LNCAP (cell line): Measurements from ENCODE around the gene CYP19A1.

Source experiments
- TF ChIP-seq, protein P1 (sequence below): fragments of 450-650 bp; IDR thresholded peaks from 2 replicates; pipeline ENCODE4 v1.5.1; 2017; ENCODE audit warnings: mild to moderate bottlenecking

Gene CYP19A1

DNA sequence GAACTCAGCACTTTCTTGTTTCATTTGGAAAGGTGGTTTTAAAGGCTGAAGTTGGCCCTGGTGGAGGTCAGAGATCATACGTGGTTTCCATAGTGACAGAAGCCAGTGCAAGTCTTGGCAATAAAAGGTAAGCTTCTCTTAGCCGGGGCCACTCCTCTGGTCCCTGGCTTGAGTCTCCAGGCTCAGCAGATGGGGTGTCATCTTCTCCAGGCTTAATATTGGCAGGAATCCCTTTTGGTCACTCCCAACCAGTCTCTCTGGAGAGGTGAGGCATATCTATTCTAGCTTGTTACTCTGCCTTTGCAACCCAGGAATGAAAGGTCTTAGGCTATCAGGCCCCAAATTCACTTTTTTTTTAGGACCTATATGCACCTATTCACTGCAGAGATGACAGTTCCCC, 4.8 kb downstream of the CYP19A1 start:
- TF ChIP-seq, protein P1, sequence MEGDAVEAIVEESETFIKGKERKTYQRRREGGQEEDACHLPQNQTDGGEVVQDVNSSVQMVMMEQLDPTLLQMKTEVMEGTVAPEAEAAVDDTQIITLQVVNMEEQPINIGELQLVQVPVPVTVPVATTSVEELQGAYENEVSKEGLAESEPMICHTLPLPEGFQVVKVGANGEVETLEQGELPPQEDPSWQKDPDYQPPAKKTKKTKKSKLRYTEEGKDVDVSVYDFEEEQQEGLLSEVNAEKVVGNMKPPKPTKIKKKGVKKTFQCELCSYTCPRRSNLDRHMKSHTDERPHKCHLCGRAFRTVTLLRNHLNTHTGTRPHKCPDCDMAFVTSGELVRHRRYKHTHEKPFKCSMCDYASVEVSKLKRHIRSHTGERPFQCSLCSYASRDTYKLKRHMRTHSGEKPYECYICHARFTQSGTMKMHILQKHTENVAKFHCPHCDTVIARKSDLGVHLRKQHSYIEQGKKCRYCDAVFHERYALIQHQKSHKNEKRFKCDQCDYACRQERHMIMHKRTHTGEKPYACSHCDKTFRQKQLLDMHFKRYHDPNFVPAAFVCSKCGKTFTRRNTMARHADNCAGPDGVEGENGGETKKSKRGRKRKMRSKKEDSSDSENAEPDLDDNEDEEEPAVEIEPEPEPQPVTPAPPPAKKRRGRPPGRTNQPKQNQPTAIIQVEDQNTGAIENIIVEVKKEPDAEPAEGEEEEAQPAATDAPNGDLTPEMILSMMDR, result no peak

DNA sequence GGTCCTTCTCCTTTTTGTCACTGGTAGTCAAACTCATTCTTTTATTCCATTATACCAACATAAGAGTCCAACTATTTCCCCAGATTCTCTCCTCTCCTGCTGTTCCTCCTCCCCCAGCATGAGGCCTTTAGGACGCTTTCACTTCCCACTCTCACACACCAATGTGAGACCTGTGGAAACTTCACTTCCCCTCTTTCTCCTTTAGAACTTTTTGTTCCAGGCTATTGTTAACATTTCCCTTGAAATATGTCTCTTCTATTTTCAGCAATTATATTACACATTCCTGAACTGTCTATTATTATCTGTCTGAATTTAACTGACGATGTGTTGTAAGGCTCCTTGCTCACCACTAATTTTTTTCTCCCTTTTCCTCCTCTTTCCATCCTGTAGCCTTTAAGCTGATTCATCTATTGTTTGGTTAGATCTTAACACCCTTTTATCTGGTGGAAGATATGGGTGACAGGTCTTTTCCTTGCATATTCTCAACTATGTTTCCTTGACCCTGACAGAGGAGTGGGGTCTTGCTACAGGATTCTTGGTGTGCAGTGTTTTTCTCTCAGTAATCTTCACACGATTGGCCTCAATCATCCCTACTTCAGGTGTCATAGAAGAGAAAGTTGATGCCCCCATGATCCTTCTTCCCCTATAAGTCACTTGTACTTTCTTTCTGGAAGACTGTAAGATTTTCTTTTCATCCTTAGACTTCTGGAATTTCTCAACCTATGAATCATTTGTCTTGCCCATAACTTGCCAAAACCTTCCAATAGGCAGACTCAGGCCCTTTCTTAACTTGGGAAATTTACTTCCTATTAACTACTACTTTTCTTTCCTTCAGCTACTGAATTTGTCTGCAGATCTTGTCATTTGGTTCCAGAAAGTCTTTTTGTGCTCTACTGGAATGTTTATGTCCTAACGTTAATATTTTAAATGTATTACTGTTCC, 5.9 kb downstream of the CYP19A1 start:
- TF ChIP-seq, protein P1, result no peak

DNA sequence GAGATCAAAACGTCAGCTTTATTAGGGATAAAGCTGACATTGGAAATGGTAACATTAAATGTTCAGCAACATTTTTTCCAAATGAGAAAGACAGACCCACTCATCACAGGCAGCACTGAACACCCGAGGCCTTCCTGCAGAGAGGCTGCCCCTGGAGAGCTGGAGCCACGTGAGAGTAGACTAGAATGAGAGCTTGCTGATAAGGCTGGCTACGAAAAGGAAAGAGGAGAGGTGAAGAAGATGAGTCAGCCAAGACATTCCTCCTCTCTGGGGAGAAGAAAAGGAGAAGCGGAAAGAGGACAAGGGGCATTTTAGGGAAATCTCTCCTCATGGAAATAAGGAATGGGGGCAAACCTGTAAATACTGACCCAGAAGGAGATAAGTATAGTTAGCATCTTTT, 7.3 kb downstream of the CYP19A1 start:
- TF ChIP-seq, protein P1, result no peak

DNA sequence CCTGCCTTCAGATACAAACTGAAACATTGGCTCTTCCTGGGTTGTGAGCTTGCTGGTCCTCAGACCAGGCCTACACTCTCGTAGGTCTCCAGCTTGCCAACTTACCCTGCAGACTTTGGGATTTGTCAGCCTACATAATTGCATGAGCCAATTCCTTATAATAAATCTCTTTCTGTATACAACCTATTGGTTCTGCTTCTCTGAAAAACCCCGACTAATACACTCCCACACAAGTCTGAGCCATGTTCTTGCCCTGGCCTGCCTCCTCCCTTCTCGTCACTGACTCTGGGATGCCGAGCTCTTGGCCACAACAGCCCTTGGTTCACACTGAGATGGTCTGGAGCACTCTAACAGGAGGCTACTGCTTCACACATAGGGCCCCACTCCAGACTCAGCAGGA, 9.5 kb downstream of the CYP19A1 start:
- TF ChIP-seq, protein P1, result no peak

DNA sequence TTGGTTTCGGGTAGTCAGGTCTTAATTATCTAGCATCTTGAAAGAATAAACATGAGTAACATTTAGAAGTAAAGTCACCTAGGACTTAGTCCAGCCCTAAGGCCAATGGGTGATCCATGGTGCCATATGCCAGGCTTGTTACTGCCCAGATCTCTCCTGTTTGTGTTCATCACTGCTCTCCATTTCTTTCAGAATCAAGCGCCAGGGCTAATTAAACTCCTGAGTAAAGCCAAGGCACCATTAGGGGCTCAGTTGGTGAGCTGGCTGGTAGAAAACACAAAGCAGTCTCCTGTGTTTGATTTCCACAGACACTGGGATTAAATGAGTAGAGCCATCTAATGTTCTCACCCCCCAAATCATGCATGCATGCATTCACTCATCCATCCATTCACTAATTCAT, 11.3 kb downstream of the CYP19A1 start:
- TF ChIP-seq, protein P1, result no peak

DNA sequence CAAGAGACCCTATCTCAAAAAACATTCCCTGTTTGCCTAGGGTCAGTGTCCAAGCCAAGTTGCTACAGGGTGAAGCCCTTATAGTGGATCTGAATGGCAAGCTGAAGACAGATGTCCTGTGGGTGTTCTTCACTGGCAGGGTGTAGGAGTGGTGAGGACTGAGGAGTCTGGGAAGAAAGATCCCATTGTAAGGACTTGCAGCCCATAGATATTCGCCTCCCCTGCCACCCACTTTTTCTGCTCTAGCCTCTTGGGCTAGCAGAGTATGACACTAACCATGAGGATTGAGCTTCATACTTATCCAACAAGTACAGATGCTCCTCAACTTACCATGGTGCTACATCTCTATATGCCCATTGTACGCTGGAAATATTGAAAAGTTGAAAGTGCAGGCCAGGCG, 13.2 kb downstream of the CYP19A1 start:
- TF ChIP-seq, protein P1, result no peak

DNA sequence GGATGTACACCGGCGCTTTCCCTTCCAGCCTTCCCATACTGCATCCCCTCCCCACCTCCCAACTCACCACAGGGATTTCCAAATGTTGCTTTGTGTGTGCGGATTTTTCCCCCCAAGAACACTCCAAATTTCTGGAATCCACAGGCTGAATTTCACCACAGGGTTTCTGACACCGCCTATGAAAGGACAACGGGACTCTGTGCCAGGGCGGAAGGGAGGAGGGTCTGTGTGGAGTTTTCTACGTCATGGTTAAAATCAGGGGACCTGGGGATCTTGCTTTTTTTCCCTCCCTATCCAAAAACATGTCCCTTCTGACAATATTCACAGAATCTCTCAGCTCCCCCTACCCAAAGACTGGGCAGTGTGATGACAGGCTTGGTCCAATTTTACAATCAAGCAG, 14.6 kb downstream of the CYP19A1 start:
- TF ChIP-seq, protein P1, result no peak
